ENCODE data around the gene NCOA7.

Gene NCOA7

GRCh38 chr6:125836466-125836865 is 45.7 kb downstream of the NCOA7 start:
- no peak for DNase-seq (ENCODE audit: extremely low read depth, low read depth)
- TF ChIP-seq CTCF (IDR thresholded peaks at IDR 0.05; ENCODE audit: low read depth, low read length, missing control alignments): no peak

GRCh38 chr6:125839471-125839870 is 48.7 kb downstream of the NCOA7 start:
- DNase-seq (ENCODE audit: extremely low read depth, low read depth): no peak
- TF ChIP-seq CTCF (IDR thresholded peaks at IDR 0.05; ENCODE audit: low read depth, low read length, missing control alignments): no peak

More at GRCh38 chr6:125836466-125836865, 45.7 kb downstream of the NCOA7 start:
- H3K4me3 ChIP-seq (replicated peaks; ENCODE audit: low read depth, low read length): no peak overlapping the region

GRCh38 chr6:125839879-125840278 is 49.1 kb downstream of the NCOA7 start:
- TF ChIP-seq CTCF (IDR thresholded peaks at IDR 0.05; ENCODE audit: low read depth, low read length, missing control alignments): no peak
- no peak for DNase-seq (ENCODE audit: extremely low read depth, low read depth)
- no peak overlapping the region for H3K4me3 ChIP-seq (replicated peaks; ENCODE audit: low read depth, low read length)

More at GRCh38 chr6:125839471-125839870, 48.7 kb downstream of the NCOA7 start:
- no peak overlapping the region for H3K4me3 ChIP-seq (replicated peaks; ENCODE audit: low read depth, low read length)

- DNase-seq (ENCODE audit: extremely low read depth, low read depth): no peak
- H3K4me3 ChIP-seq (replicated peaks; ENCODE audit: low read depth, low read length): no peak overlapping the region
- no peak for TF ChIP-seq CTCF (IDR thresholded peaks at IDR 0.05; ENCODE audit: low read depth, low read length, missing control alignments)
These were observed 50.8 kb downstream of the NCOA7 start for GRCh38 chr6:125841356-125842090.

- H3K4me3 ChIP-seq (replicated peaks; ENCODE audit: low read depth, low read length): no peak overlapping the region
- no peak for TF ChIP-seq CTCF (IDR thresholded peaks at IDR 0.05; ENCODE audit: low read depth, low read length, missing control alignments)
These were observed 51.4 kb downstream of the NCOA7 start for GRCh38 chr6:125842091-125842626.

GRCh38 chr6:125843593-125843992 is 52.8 kb downstream of the NCOA7 start:
- TF ChIP-seq CTCF (IDR thresholded peaks at IDR 0.05; ENCODE audit: low read depth, low read length, missing control alignments): no peak
- DNase-seq (ENCODE audit: extremely low read depth, low read depth): no peak
- no peak overlapping the region for H3K4me3 ChIP-seq (replicated peaks; ENCODE audit: low read depth, low read length)

More at GRCh38 chr6:125842091-125842626, 51.4 kb downstream of the NCOA7 start:
- no peak for DNase-seq (ENCODE audit: extremely low read depth, low read depth)

All from HFF-Myc (cell line).